ENCODE results near the gene MAGI1. TPM values are rescaled to one million over a fixed set of nuclear protein-coding genes. Genes with fewer than 3 reads are reported as not detected.

Gene MAGI1
- polyA plus RNA-seq, 1 of the 3 experiments (the other 2 are of a cell fraction) = 10.3 TPM

DNA sequence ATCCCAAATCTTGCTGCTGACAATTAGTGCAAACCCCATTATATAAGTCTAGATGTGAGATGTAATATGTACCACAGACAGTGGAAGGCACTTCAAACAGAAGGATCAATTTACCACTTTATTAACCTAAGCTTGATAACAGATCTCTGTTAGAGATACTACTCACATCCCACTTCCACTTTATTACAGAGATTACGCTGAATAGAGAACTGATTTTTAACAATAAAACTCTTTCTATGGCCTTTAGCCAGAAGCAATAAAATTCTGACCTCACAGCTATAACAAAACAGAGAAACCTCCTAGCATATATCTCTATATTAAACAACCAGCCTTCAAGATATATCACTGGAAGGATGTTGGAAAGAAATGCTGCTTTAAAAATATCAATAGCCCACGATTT is 517.7 kb downstream of the MAGI1 start:
- H3K9ac ChIP-seq = no peak overlapping the region
- ChIA-PET POLR2A (no interaction called here), CTCF (no interaction called here)
- TF ChIP-seq RAD21 (IDR thresholded peaks at IDR 0.05; ENCODE audit: low read length) = no peak
- TF ChIP-seq SIN3A (IDR thresholded peaks at IDR 0.05; ENCODE audit: borderline replicate concordance, low read depth, low read length) = no peak
- no peak for TF ChIP-seq CHD2 (IDR thresholded peaks at IDR 0.05; ENCODE audit: low read length, partially characterized antibody)
- TF ChIP-seq, protein P1, sequence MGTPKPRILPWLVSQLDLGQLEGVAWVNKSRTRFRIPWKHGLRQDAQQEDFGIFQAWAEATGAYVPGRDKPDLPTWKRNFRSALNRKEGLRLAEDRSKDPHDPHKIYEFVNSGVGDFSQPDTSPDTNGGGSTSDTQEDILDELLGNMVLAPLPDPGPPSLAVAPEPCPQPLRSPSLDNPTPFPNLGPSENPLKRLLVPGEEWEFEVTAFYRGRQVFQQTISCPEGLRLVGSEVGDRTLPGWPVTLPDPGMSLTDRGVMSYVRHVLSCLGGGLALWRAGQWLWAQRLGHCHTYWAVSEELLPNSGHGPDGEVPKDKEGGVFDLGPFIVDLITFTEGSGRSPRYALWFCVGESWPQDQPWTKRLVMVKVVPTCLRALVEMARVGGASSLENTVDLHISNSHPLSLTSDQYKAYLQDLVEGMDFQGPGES (IDR thresholded peaks at IDR 0.05; ENCODE audit: low read depth, low read length) = no peak
- TF ChIP-seq MXI1 (IDR thresholded peaks at IDR 0.05; ENCODE audit: low read depth, low read length) = no peak
- TF ChIP-seq TEAD4 (IDR thresholded peaks at IDR 0.05; ENCODE audit: borderline replicate concordance, insufficient read depth) = no peak
- TF ChIP-seq, protein P2, sequence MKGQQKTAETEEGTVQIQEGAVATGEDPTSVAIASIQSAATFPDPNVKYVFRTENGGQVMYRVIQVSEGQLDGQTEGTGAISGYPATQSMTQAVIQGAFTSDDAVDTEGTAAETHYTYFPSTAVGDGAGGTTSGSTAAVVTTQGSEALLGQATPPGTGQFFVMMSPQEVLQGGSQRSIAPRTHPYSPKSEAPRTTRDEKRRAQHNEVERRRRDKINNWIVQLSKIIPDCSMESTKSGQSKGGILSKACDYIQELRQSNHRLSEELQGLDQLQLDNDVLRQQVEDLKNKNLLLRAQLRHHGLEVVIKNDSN (IDR thresholded peaks at IDR 0.05; ENCODE audit: borderline replicate concordance, low read depth) = no peak
- TF ChIP-seq, protein P3, sequence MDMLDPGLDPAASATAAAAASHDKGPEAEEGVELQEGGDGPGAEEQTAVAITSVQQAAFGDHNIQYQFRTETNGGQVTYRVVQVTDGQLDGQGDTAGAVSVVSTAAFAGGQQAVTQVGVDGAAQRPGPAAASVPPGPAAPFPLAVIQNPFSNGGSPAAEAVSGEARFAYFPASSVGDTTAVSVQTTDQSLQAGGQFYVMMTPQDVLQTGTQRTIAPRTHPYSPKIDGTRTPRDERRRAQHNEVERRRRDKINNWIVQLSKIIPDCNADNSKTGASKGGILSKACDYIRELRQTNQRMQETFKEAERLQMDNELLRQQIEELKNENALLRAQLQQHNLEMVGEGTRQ (IDR thresholded peaks at IDR 0.05; ENCODE audit: borderline replicate concordance, low read depth, low read length) = no peak
- TF ChIP-seq NFIC (IDR thresholded peaks at IDR 0.05; ENCODE audit: borderline replicate concordance) = no peak
- TF ChIP-seq EP300 (IDR thresholded peaks at IDR 0.05; ENCODE audit: borderline replicate concordance in 1 of 2, low read depth in 1 of 2, low read length in 1 of 2) = no peak
- TF ChIP-seq GATA2 (CRISPR knock-in tag; IDR thresholded peaks at IDR 0.05) = no peak
- no peak for TF ChIP-seq TAF1 (IDR thresholded peaks at IDR 0.05; ENCODE audit: borderline replicate concordance, low read depth, low read length)
- TF ChIP-seq, protein P4, sequence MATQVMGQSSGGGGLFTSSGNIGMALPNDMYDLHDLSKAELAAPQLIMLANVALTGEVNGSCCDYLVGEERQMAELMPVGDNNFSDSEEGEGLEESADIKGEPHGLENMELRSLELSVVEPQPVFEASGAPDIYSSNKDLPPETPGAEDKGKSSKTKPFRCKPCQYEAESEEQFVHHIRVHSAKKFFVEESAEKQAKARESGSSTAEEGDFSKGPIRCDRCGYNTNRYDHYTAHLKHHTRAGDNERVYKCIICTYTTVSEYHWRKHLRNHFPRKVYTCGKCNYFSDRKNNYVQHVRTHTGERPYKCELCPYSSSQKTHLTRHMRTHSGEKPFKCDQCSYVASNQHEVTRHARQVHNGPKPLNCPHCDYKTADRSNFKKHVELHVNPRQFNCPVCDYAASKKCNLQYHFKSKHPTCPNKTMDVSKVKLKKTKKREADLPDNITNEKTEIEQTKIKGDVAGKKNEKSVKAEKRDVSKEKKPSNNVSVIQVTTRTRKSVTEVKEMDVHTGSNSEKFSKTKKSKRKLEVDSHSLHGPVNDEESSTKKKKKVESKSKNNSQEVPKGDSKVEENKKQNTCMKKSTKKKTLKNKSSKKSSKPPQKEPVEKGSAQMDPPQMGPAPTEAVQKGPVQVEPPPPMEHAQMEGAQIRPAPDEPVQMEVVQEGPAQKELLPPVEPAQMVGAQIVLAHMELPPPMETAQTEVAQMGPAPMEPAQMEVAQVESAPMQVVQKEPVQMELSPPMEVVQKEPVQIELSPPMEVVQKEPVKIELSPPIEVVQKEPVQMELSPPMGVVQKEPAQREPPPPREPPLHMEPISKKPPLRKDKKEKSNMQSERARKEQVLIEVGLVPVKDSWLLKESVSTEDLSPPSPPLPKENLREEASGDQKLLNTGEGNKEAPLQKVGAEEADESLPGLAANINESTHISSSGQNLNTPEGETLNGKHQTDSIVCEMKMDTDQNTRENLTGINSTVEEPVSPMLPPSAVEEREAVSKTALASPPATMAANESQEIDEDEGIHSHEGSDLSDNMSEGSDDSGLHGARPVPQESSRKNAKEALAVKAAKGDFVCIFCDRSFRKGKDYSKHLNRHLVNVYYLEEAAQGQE (IDR thresholded peaks at IDR 0.05; ENCODE audit: low read depth, low read length) = no peak
- TF ChIP-seq, protein P5, sequence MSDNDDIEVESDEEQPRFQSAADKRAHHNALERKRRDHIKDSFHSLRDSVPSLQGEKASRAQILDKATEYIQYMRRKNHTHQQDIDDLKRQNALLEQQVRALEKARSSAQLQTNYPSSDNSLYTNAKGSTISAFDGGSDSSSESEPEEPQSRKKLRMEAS (IDR thresholded peaks at IDR 0.05; ENCODE audit: low read depth) = no peak
- no peak for TF ChIP-seq POLR2AphosphoS5 (IDR thresholded peaks at IDR 0.05; ENCODE audit: low read depth, low read length)
- TF ChIP-seq, protein P6, sequence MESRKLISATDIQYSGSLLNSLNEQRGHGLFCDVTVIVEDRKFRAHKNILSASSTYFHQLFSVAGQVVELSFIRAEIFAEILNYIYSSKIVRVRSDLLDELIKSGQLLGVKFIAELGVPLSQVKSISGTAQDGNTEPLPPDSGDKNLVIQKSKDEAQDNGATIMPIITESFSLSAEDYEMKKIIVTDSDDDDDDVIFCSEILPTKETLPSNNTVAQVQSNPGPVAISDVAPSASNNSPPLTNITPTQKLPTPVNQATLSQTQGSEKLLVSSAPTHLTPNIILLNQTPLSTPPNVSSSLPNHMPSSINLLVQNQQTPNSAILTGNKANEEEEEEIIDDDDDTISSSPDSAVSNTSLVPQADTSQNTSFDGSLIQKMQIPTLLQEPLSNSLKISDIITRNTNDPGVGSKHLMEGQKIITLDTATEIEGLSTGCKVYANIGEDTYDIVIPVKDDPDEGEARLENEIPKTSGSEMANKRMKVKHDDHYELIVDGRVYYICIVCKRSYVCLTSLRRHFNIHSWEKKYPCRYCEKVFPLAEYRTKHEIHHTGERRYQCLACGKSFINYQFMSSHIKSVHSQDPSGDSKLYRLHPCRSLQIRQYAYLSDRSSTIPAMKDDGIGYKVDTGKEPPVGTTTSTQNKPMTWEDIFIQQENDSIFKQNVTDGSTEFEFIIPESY (IDR thresholded peaks at IDR 0.05; ENCODE audit: borderline replicate concordance, low read depth) = no peak
- no peak for TF ChIP-seq TCF12 (IDR thresholded peaks at IDR 0.05)
- no peak for TF ChIP-seq SMC3 (IDR thresholded peaks at IDR 0.05; ENCODE audit: low read depth, low read length)
- H3K27me3 ChIP-seq (ENCODE audit: insufficient read depth) = no peaks in the 10 kb centered on the region
- H4K20me1 ChIP-seq (ENCODE audit: insufficient read depth) = 0 out of 2 replicates have a peak, but pooled peaks cover 4% of the 10 kb centered on the region
- H3K27ac ChIP-seq (ENCODE audit: low read depth in 2 of 2, low read length in 1 of 2) = no peak overlapping the region
- peaks cover 0 to 9% of the 10 kb centered on the region in 2 experiments; a peak in 2 of 4 replicates for H3K4me1 ChIP-seq (ENCODE audit: control insufficient read depth in 1 of 2, insufficient read depth in 2 of 2, low read depth in 1 of 2, low read length in 1 of 2)
- H3K79me2 ChIP-seq (ENCODE audit: insufficient read depth) = no peaks in the 10 kb centered on the region
- no peaks in the 10 kb centered on the region for H3K9me3 ChIP-seq
- H3K4me2 ChIP-seq = no peak overlapping the region
- DNase-seq = no peak
- no peak overlapping the region for H3K4me3 ChIP-seq (ENCODE audit: low read depth in 2 of 2, low read length in 1 of 2)
- 74% methylated on average over 2 of the region's 2 CpGs for WGBS (ENCODE audit: low lambda C conversion rate)
- H3K9me2 ChIP-seq = no peaks in the 10 kb centered on the region
- no peak overlapping the region for H2AFZ ChIP-seq (ENCODE audit: low read depth)
- H3K36me3 ChIP-seq (replicated peaks in 1 of 2; ENCODE audit: control insufficient read depth in 1 of 2, insufficient read depth in 2 of 2, low read length in 1 of 2) = no peaks in the 10 kb centered on the region
- peaks cover 3% of the 10 kb centered on the region for H3F3A ChIP-seq (replicated peaks; ENCODE audit: insufficient read depth)

Data from SK-N-SH (cell line).